ENCODE measurements around the gene GOLGA6D.
"Not testable (repeated sequence)": the region's sequence is repeated elsewhere in the genome, so short reads cannot be mapped to it uniquely, and the experiment has no call there.

GOLGA6D gene

DNA sequence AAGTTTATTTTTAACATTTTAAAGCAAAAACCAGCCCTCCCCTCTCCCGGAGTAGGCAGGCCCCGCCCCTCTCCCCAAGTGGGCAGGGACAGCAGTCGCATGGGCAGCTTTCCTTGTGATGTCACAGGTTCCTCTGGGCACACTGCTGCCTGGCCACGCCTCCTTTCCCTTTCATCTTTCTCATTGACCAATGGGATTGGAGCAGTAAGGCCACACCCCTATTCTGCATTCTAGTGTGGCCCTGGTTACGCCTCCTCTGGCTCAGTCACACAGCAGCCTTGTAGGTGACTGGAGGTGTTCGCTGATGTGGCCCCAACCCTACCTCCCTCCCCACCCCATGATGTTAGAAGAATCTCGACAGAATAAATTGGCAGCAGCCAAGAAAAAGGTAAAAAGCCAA, at the start of gene GOLGA6D:
Gene GOLGA6D (plus strand): TSS at position 264 of the 400 bp plus-strand sequence. CDS start 41 bp downstream, at position 305.
- H3K4me1 Mint-ChIP-seq, CTCF ChIA-PET, H3K27ac Mint-ChIP-seq, H3K36me3 Mint-ChIP-seq, H3K27me3 Mint-ChIP-seq, H3K4me3 Mint-ChIP-seq, H3K9me3 Mint-ChIP-seq, DNase-seq: not testable (repeated sequence)

GRCh38 chr15:75233504-75234190, 49.0 kb upstream of the GOLGA6D start:
- Mint-ChIP-seq H3K36me3 (no peaks in the 10 kb centered on the region), H3K9me3 (no peaks in the 10 kb centered on the region), H3K4me3 (no peak overlapping the region), H3K4me1 (no peaks in the 10 kb centered on the region), H3K27me3 (peaks cover 67% of the 10 kb centered on the region), H3K27ac (no peak overlapping the region)
- DNase-seq: no peak
- CTCF ChIA-PET: no interaction called here

DNA sequence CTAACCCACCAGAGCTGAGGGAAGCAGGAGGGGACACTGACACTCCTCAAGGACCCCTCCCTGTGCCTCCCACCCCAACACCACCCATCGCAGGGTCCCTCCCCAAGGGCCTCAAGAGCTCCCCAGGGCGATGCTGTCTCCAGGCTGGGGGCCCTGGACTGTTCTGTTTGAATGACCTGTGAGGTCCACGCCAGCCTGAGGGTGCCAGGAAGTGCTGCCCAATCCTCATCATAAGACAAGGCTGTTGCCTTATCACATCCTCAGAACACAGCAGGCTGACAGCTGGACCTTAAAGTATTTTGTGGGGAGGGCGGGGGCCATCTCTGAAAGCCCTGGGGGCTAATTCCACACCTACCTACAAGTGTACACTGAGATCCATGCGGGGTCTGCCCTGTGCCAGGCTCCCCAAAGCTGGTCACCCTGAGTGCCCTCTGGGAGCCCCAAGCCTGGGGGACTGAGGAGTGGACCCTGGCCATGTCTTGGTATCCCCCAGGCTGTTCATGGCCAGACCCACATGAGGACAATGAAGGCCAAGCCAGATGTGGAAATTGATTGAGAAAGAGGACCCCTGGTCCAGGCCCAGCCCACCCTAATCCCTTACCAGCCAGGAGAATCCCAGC, 48.3 kb upstream of the GOLGA6D start:
- Mint-ChIP-seq H3K4me1 (no peaks in the 10 kb centered on the region), H3K9me3 (no peaks in the 10 kb centered on the region), H3K27ac (no peak overlapping the region), H3K4me3 (no peak overlapping the region), H3K36me3 (no peaks in the 10 kb centered on the region), H3K27me3 (peaks cover 68% of the 10 kb centered on the region)
- no peak for DNase-seq
- CTCF ChIA-PET: no interaction called here

- Mint-ChIP-seq H3K4me3 (no peak overlapping the region), H3K27me3 (peaks cover 75% of the 10 kb centered on the region), H3K36me3 (no peaks in the 10 kb centered on the region), H3K27ac (no peak overlapping the region), H3K9me3 (no peaks in the 10 kb centered on the region), H3K4me1 (no peaks in the 10 kb centered on the region)
- CTCF ChIA-PET: no interaction called here
- DNase-seq: no peak
These were observed 47.5 kb upstream of the GOLGA6D start for GRCh38 chr15:75235051-75235673.

- DNase-seq: no peak
- CTCF ChIA-PET: no interaction called here
- Mint-ChIP-seq H3K27me3 (peaks cover 81% of the 10 kb centered on the region), H3K36me3 (no peaks in the 10 kb centered on the region), H3K4me3 (no peak overlapping the region), H3K27ac (no peak overlapping the region), H3K9me3 (no peaks in the 10 kb centered on the region), H3K4me1 (no peaks in the 10 kb centered on the region)
These were observed 46.6 kb upstream of the GOLGA6D start for GRCh38 chr15:75235760-75236729.

- Mint-ChIP-seq H3K9me3 (no peaks in the 10 kb centered on the region), H3K27ac (no peak overlapping the region), H3K4me1 (no peaks in the 10 kb centered on the region), H3K4me3 (no peak overlapping the region), H3K36me3 (no peaks in the 10 kb centered on the region), H3K27me3 (peaks cover 82% of the 10 kb centered on the region)
- CTCF ChIA-PET: no interaction called here
- no peak for DNase-seq
These were observed 45.2 kb upstream of the GOLGA6D start for GRCh38 chr15:75237316-75237982.

DNA sequence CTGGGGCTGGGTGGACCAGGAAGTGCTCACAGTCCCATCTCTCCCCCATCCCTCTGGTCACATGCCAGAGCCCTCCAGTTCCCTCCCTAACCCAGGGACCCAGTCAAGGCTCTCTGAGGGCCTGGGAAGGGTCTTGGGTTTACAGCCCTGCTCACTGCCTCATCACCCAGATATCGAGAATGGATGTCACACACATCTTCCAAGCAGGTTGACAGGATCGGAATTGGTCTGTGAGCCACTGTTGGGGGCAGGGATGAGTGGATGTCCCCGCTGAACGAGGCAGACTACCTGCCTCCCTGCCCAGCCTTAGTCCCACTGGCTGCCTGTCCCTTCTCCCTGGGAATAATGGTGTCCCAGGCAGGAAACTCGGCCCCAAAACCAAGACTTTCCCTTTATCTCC, 44.5 kb upstream of the GOLGA6D start:
- no peak for DNase-seq
- peaks cover 76% of the 10 kb centered on the region for H3K27me3 Mint-ChIP-seq
- no peaks in the 10 kb centered on the region for H3K4me1 Mint-ChIP-seq
- CTCF ChIA-PET: no interaction called here
- H3K27ac Mint-ChIP-seq: no peak overlapping the region
- H3K36me3 Mint-ChIP-seq: no peaks in the 10 kb centered on the region
- no peak overlapping the region for H3K4me3 Mint-ChIP-seq
- no peaks in the 10 kb centered on the region for H3K9me3 Mint-ChIP-seq

- DNase-seq, H3K4me3 Mint-ChIP-seq, H3K4me1 Mint-ChIP-seq, CTCF ChIA-PET, H3K9me3 Mint-ChIP-seq, H3K27ac Mint-ChIP-seq, H3K36me3 Mint-ChIP-seq: not testable (repeated sequence)
- peaks cover 47% of the 10 kb centered on the region for H3K27me3 Mint-ChIP-seq
These were observed 36.9 kb upstream of the GOLGA6D start for GRCh38 chr15:75245741-75246140.

- H3K27me3 Mint-ChIP-seq: peaks cover 58% of the 10 kb centered on the region
- H3K4me1 Mint-ChIP-seq, H3K36me3 Mint-ChIP-seq, H3K9me3 Mint-ChIP-seq, DNase-seq, H3K27ac Mint-ChIP-seq, H3K4me3 Mint-ChIP-seq: not testable (repeated sequence)
- CTCF ChIA-PET: interaction anchor here (0.7 kb wide), 1 partner anchor 45 kb away, joined by 3 read pairs; no protein-coding TSS in a partner anchor
These were observed 33.6 kb upstream of the GOLGA6D start for GRCh38 chr15:75248991-75249390.

GRCh38 chr15:75249726-75250125, 32.9 kb upstream of the GOLGA6D start:
- DNase-seq: no peak
- H3K36me3 Mint-ChIP-seq: no peaks in the 10 kb centered on the region
- H3K27ac Mint-ChIP-seq: no peak overlapping the region
- no peaks in the 10 kb centered on the region for H3K9me3 Mint-ChIP-seq
- CTCF ChIA-PET: no interaction called here
- H3K27me3 Mint-ChIP-seq: peaks cover 57% of the 10 kb centered on the region
- no peaks in the 10 kb centered on the region for H3K4me1 Mint-ChIP-seq
- H3K4me3 Mint-ChIP-seq: no peak overlapping the region

DNA sequence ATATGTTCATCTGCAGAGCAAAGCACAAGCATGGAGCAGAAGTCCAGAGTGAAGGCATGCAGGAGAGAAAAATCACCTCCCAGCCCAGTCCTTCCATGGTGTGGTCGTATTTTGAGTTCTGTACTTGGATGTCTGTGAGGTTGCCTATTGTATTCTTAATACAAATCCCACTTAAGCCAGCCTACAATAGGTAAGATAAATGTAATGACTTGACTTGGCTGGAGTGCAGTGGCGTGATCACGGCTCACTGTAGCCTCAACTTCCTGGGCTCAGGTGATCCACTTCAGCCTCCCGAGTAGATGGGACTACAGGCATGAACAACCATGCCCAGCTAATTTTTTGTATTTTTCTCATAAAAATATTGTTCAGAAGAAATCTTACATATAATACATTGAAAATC, 31.3 kb upstream of the GOLGA6D start:
- H3K36me3 Mint-ChIP-seq, CTCF ChIA-PET, H3K27ac Mint-ChIP-seq, DNase-seq, H3K9me3 Mint-ChIP-seq, H3K4me3 Mint-ChIP-seq, H3K4me1 Mint-ChIP-seq: not testable (repeated sequence)
- H3K27me3 Mint-ChIP-seq: peaks cover 43% of the 10 kb centered on the region

- CTCF ChIA-PET, H3K36me3 Mint-ChIP-seq, H3K4me1 Mint-ChIP-seq, H3K4me3 Mint-ChIP-seq, H3K27ac Mint-ChIP-seq, DNase-seq, H3K9me3 Mint-ChIP-seq: not testable (repeated sequence)
- peaks cover 43% of the 10 kb centered on the region for H3K27me3 Mint-ChIP-seq
These were observed 30.4 kb upstream of the GOLGA6D start for GRCh38 chr15:75252285-75252684.

DNA sequence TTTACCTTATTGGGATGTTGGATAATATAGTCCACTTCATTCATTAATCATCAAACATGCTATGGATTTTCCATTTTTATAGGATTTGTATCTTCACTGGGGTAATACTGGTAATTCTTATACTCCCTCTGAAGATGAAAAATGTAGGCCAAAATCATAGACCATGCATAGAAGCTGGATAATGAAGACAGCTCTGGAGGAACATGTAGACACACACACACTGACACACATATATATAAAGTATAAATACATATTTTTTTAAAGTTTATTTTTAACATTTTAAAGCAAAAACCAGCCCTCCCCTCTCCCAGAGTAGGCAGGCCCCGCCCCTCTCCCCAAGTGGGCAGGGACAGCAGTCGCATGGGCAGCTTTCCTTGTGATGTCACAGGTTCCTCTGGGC, 24.6 kb upstream of the GOLGA6D start, which contains the start of gene GOLGA6C:
Gene GOLGA6C (plus strand): TSS at position 301 of the 400 bp plus-strand sequence. CDS start 265 bp downstream, outside the sequence.
- H3K4me1 Mint-ChIP-seq, H3K27me3 Mint-ChIP-seq, CTCF ChIA-PET, H3K4me3 Mint-ChIP-seq, DNase-seq, H3K27ac Mint-ChIP-seq, H3K9me3 Mint-ChIP-seq, H3K36me3 Mint-ChIP-seq: not testable (repeated sequence)

Data from activated naive CD4-positive, alpha-beta T cell treated with anti-CD3 and anti-CD28 coated beads, Interleukin-2, amount 10 ng/mL, durations not matched to agents 7 days and 5 days (primary cell).